WTC11 (cell line): ENCODE measurements around the gene CCDC201.
"Not testable (repeated sequence)": the region's sequence is repeated elsewhere in the genome, so short reads cannot be mapped to it uniquely, and the experiment has no call there.

Experiments used
- CBFB ChIP-seq: sonication (generic); formaldehyde crosslinking; IDR thresholded peaks from 2 replicates; pipeline ENCODE4 v1.8.1; 2022; ENCODE audit warnings: mild to moderate bottlenecking, low read depth, missing genetic modification reagents
- FOXJ3 ChIP-seq: sonication (generic); formaldehyde crosslinking; IDR thresholded peaks from 2 replicates; pipeline ENCODE4 v1.9.0; 2021; ENCODE audit warnings: missing genetic modification reagents, mild to moderate bottlenecking, borderline replicate concordance
- IRF2 ChIP-seq: sonication (generic); formaldehyde crosslinking; IDR thresholded peaks from 2 replicates; pipeline ENCODE4 v1.8.0; 2022; ENCODE audit warnings: low read depth, missing genetic modification reagents, borderline replicate concordance
- MLX ChIP-seq: sonication (generic); formaldehyde crosslinking; IDR thresholded peaks from 2 replicates; pipeline ENCODE4 v1.8.1; 2023; ENCODE audit warnings: mild to moderate bottlenecking, missing genetic modification reagents, moderate library complexity
- NFYB ChIP-seq: sonication (generic); formaldehyde crosslinking; conservative IDR thresholded peaks from 2 replicates; pipeline ENCODE4 v1.8.0; 2022; ENCODE audit warnings: low read depth, missing genetic modification reagents
- NR2C2 ChIP-seq: sonication (generic); formaldehyde crosslinking; IDR thresholded peaks from 2 replicates; pipeline ENCODE4 v1.8.0; 2022; ENCODE audit warnings: mild to moderate bottlenecking, missing genetic modification reagents
- TEAD1 ChIP-seq: sonication (generic); formaldehyde crosslinking; IDR thresholded peaks from 2 replicates; pipeline ENCODE4 v1.8.0; 2022; ENCODE audit warnings: mild to moderate bottlenecking, missing genetic modification reagents
- TF ChIP-seq, protein P1 (sequence below): sonication (generic); formaldehyde crosslinking; IDR thresholded peaks from 2 replicates; pipeline ENCODE4 v1.8.1; 2022; ENCODE audit warnings: low read depth, mild to moderate bottlenecking, moderate library complexity, missing genetic modification reagents, borderline replicate concordance
- TF ChIP-seq, protein P2 (sequence below): fragments of 200-600 bp; IDR thresholded peaks from 2 replicates; pipeline ENCODE4 v1.8.0; 2022; ENCODE audit warnings: antibody characterized with exemption

DNA sequence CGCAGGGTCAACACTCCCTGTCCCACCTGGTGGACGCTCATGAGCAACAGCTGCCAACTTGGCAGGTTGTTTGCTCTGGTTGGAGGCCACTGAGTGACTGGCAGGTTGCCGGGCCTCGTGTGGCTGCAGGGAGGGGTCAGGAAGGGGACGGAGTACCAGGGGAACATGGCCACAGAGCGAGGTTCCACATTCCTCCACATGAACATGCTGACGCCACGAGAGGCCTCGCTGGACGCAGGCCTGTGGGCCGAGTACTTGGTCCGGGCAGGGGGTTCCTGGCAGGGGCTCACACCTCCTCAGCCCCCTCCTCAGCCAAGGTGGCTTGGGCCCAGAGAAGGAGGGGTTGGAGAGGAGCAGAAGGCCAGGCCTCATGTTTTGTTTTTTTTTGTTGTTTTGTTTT is 54.1 kb downstream of the CCDC201 start:
- TF ChIP-seq, protein P1, sequence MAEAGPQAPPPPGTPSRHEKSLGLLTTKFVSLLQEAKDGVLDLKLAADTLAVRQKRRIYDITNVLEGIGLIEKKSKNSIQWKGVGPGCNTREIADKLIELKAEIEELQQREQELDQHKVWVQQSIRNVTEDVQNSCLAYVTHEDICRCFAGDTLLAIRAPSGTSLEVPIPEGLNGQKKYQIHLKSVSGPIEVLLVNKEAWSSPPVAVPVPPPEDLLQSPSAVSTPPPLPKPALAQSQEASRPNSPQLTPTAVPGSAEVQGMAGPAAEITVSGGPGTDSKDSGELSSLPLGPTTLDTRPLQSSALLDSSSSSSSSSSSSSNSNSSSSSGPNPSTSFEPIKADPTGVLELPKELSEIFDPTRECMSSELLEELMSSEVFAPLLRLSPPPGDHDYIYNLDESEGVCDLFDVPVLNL (CRISPR knock-in tag), result not testable (repeated sequence)
- TF ChIP-seq, protein P2, sequence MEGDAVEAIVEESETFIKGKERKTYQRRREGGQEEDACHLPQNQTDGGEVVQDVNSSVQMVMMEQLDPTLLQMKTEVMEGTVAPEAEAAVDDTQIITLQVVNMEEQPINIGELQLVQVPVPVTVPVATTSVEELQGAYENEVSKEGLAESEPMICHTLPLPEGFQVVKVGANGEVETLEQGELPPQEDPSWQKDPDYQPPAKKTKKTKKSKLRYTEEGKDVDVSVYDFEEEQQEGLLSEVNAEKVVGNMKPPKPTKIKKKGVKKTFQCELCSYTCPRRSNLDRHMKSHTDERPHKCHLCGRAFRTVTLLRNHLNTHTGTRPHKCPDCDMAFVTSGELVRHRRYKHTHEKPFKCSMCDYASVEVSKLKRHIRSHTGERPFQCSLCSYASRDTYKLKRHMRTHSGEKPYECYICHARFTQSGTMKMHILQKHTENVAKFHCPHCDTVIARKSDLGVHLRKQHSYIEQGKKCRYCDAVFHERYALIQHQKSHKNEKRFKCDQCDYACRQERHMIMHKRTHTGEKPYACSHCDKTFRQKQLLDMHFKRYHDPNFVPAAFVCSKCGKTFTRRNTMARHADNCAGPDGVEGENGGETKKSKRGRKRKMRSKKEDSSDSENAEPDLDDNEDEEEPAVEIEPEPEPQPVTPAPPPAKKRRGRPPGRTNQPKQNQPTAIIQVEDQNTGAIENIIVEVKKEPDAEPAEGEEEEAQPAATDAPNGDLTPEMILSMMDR, result not testable (repeated sequence)
- TF ChIP-seq MLX (CRISPR knock-in tag); NFYB (CRISPR knock-in tag); TEAD1 (CRISPR knock-in tag); NR2C2 (CRISPR knock-in tag); FOXJ3 (CRISPR knock-in tag); CBFB; IRF2 (CRISPR knock-in tag): not testable (repeated sequence)
